Ascending aorta (tissue), 2 donors: ENCODE results near the gene NCS1. TPM values are rescaled to one million over a fixed set of nuclear protein-coding genes. Genes with fewer than 3 reads are reported as not detected.

Experiments used
- DNase-seq, 2 donors: peaks; one replicate each; pipeline ENCODE4 v3.0.0-alpha.2; 2019; ENCODE audit warnings: low spot score in 2 of 2
- H3K27ac ChIP-seq, 2 donors: fragments of 200-600 bp; sonication (generic); one replicate each; pipeline ENCODE4 v1.5.1; 2016 to 2017; ENCODE audit warnings: mild to moderate bottlenecking in 1 of 2
- H3K27me3 ChIP-seq: fragments of 200-600 bp; sonication (generic); one replicate; pipeline ENCODE4 v1.5.1; 2017
- H3K36me3 ChIP-seq, 2 donors: fragments of 200-600 bp; sonication (generic); one replicate each; pipeline ENCODE4 v1.5.1; 2016
- H3K4me1 ChIP-seq, 2 donors: fragments of 200-600 bp; sonication (generic); one replicate each; pipeline ENCODE4 v1.5.1; 2016 to 2017; ENCODE audit warnings: mild to moderate bottlenecking in 1 of 2
- H3K4me3 ChIP-seq, 2 donors: fragments of 200-600 bp; sonication (generic); one replicate each; pipeline ENCODE4 v1.5.1; 2016 to 2017; ENCODE audit warnings: mild to moderate bottlenecking in 1 of 2
- H3K9me3 ChIP-seq, 2 donors: fragments of 200-600 bp; sonication (generic); one replicate each; pipeline ENCODE4 v1.5.1; 2016
- CTCF ChIP-seq, 3 experiments: fragments of 200-600 bp in 2 of 3; fragments of 450-650 bp in 1 of 3; sonication (generic) in 2 of 3; IDR thresholded peaks; one replicate each; pipeline ENCODE4 v1.5.1; 2016 to 2019; ENCODE audit warnings: antibody characterized with exemption in 3 of 3, mild to moderate bottlenecking in 1 of 3, moderate library complexity in 1 of 3
- intact Hi-C: fragments of 100-400 bp; cut with DNase I; formaldehyde crosslinking; loops from one replicate; pipeline ENCODE4 v1.15.1; 2023
- total RNA-seq: library from RNA; depleted of rRNA; stranded (reverse); fragments of >200 nt; gene quantifications from one replicate; pipeline ENCODE4 v1.1.0, GENCODE V29; 2016

The NCS1 gene
- total RNA-seq, 1 donor from 2014 or later = 34.7 TPM

- peaks cover 5 to 21% of the 10 kb centered on the region in 2 donors for H3K4me1 ChIP-seq
Observed at GRCh38 chr9:130208600-130209347, 36.6 kb downstream of the NCS1 start.

GRCh38 chr9:130209422-130209821 is 37.2 kb downstream of the NCS1 start:
- no peak for TF ChIP-seq CTCF (IDR thresholded peaks at IDR 0.05)
- Histone ChIP-seq H3K9me3 (no peaks in the 10 kb centered on the region), H3K36me3 (no peaks in the 10 kb centered on the region), H3K27me3 (no peaks in the 10 kb centered on the region), H3K27ac (peak overlapping the region; percentile 91 to 94), H3K4me3 (peak overlapping the region in 1 of 2 donors; percentile 18), H3K4me1 (peaks cover 5 to 23% of the 10 kb centered on the region in 2 donors)
- intact Hi-C loops = no loop called here
- peak in 1 of 2 donors; percentile 76 for DNase-seq

More at GRCh38 chr9:130208600-130209347, 36.6 kb downstream of the NCS1 start:
- no peaks in the 10 kb centered on the region for H3K36me3 ChIP-seq
- no peaks in the 10 kb centered on the region for H3K27me3 ChIP-seq
- H3K27ac ChIP-seq = peak overlapping the region; percentile 91 to 94
- no peak for DNase-seq
- H3K9me3 ChIP-seq = no peaks in the 10 kb centered on the region
- H3K4me3 ChIP-seq = peak overlapping the region in 1 of 2 donors; percentile 18
- intact Hi-C loops = no loop called here
- TF ChIP-seq CTCF (IDR thresholded peaks at IDR 0.05) = no peak

GRCh38 chr9:130211548-130212226 is 39.5 kb downstream of the NCS1 start:
- TF ChIP-seq CTCF (IDR thresholded peaks at IDR 0.05) = no peak
- no peak overlapping the region for H3K27ac ChIP-seq

GRCh38 chr9:130212543-130213297 is 40.5 kb downstream of the NCS1 start:
- Histone ChIP-seq H3K36me3 (peaks cover 0 to 2% of the 10 kb centered on the region in 2 donors), H3K9me3 (no peaks in the 10 kb centered on the region), H3K27ac (no peak overlapping the region), H3K4me3 (no peak overlapping the region), H3K4me1 (peaks cover 5 to 19% of the 10 kb centered on the region in 2 donors), H3K27me3 (no peaks in the 10 kb centered on the region)
- DNase-seq = no peak
- intact Hi-C loops = no loop called here
- no peak for TF ChIP-seq CTCF (IDR thresholded peaks at IDR 0.05)

More at GRCh38 chr9:130211548-130212226, 39.5 kb downstream of the NCS1 start:
- intact Hi-C loops = no loop called here
- Histone ChIP-seq H3K9me3 (no peaks in the 10 kb centered on the region), H3K27me3 (no peaks in the 10 kb centered on the region), H3K4me1 (peaks cover 5 to 25% of the 10 kb centered on the region in 2 donors), H3K4me3 (no peak overlapping the region), H3K36me3 (no peaks in the 10 kb centered on the region)
- DNase-seq = no peak

- no peaks in the 10 kb centered on the region for H3K9me3 ChIP-seq
- peaks cover 8 to 17% of the 10 kb centered on the region in 2 donors for H3K36me3 ChIP-seq
- intact Hi-C loops = no loop called here
- peak overlapping the region in 1 of 2 donors; percentile 22 for H3K27ac ChIP-seq
- DNase-seq = no peak
- no peak overlapping the region for H3K4me3 ChIP-seq
- H3K4me1 ChIP-seq = peaks cover 5 to 14% of the 10 kb centered on the region in 2 donors
- no peak for TF ChIP-seq CTCF (IDR thresholded peaks at IDR 0.05)
- no peaks in the 10 kb centered on the region for H3K27me3 ChIP-seq
Observed at GRCh38 chr9:130213911-130214761, 41.9 kb downstream of the NCS1 start.
